Measurements from ENCODE around the gene PTPRT.

GRCh38 chr20:42894483-42894882, 295.2 kb downstream of the PTPRT start:
- TF ChIP-seq POLR2AphosphoS5 (IDR thresholded peaks at IDR 0.05; ENCODE audit: borderline replicate concordance, low read depth, low read length), result no peak
- no peak for TF ChIP-seq EZH2 (IDR thresholded peaks at IDR 0.05)
